ENCODE data around the gene KRTAP13-2. TPM values are rescaled to one million over a fixed set of nuclear protein-coding genes. Genes with fewer than 3 reads are reported as not detected.

KRTAP13-2 gene
- not detected in 2 replicates for total RNA-seq

GRCh38 chr21:30372139-30372770 lies at the start of gene KRTAP13-2:
Gene KRTAP13-2, minus strand, starts transcription at chr21:30372271. Its CDS starts 58 bp downstream, at chr21:30372213.

GRCh38 chr21:30395731-30396130 lies 23.7 kb upstream of the KRTAP13-2 start, which contains the start of gene KRTAP13-1:
Gene KRTAP13-1, plus strand, starts transcription at chr21:30396031. Its CDS starts 56 bp downstream, at chr21:30396087.

GRCh38 chr21:30348506-30348905 lies 23.6 kb downstream of the KRTAP13-2 start, which contains the start of gene KRTAP23-1:
Gene KRTAP23-1, minus strand, starts transcription at chr21:30348606. Its CDS starts 0 bp downstream, at chr21:30348606.

GRCh38 chr21:30337276-30337744 lies 34.8 kb downstream of the KRTAP13-2 start, which contains the start of gene KRTAP27-1:
Gene KRTAP27-1, minus strand, starts transcription at chr21:30337694. Its CDS starts 26 bp downstream, at chr21:30337668.

Other genes starting within 250 kb of the KRTAP13-2 start
- gene CLDN17, start 205.5 kb downstream of the KRTAP13-2 start, total RNA-seq, result not detected in 2 replicates
- not detected in 2 replicates for gene CLDN8, start 156.2 kb downstream of the KRTAP13-2 start, total RNA-seq
- not detected in 2 replicates for gene KRTAP24-1, start 89.3 kb downstream of the KRTAP13-2 start, total RNA-seq
- gene KRTAP25-1, start 82.8 kb downstream of the KRTAP13-2 start, total RNA-seq, result not detected in 2 replicates
- not detected in 2 replicates for gene KRTAP26-1, start 52.0 kb downstream of the KRTAP13-2 start, total RNA-seq
- not detected in 2 replicates for gene KRTAP27-1, start 34.6 kb downstream of the KRTAP13-2 start, total RNA-seq
- not detected in 2 replicates for gene KRTAP23-1, start 23.7 kb downstream of the KRTAP13-2 start, total RNA-seq
- not detected in 2 replicates for gene KRTAP13-1, start 23.8 kb upstream of the KRTAP13-2 start, total RNA-seq
- not detected in 2 replicates for gene KRTAP13-3, start 53.7 kb upstream of the KRTAP13-2 start, total RNA-seq
- not detected in 2 replicates for gene KRTAP13-4, start 57.9 kb upstream of the KRTAP13-2 start, total RNA-seq
- not detected in 2 replicates for gene KRTAP15-1, start 68.0 kb upstream of the KRTAP13-2 start, total RNA-seq
- gene KRTAP19-1, start 108.1 kb upstream of the KRTAP13-2 start, total RNA-seq, result not detected in 2 replicates
- gene KRTAP19-2, start 115.2 kb upstream of the KRTAP13-2 start, total RNA-seq, result not detected in 2 replicates
- not detected in 2 replicates for gene KRTAP19-3, start 119.7 kb upstream of the KRTAP13-2 start, total RNA-seq
- gene KRTAP19-4, start 124.9 kb upstream of the KRTAP13-2 start, total RNA-seq, result not detected in 2 replicates
- gene KRTAP19-5, start 129.9 kb upstream of the KRTAP13-2 start, total RNA-seq, result not detected in 2 replicates
- not detected in 2 replicates for gene KRTAP19-6, start 169.6 kb upstream of the KRTAP13-2 start, total RNA-seq
- gene KRTAP19-7, start 189.0 kb upstream of the KRTAP13-2 start, total RNA-seq, result not detected in 2 replicates
- not detected in 2 replicates for gene KRTAP22-2, start 218.1 kb upstream of the KRTAP13-2 start, total RNA-seq
- gene KRTAP6-3, start 220.2 kb upstream of the KRTAP13-2 start, total RNA-seq, result not detected in 2 replicates
- gene KRTAP6-2, start 226.6 kb upstream of the KRTAP13-2 start, total RNA-seq, result not detected in 2 replicates
- gene KRTAP22-1, start 228.8 kb upstream of the KRTAP13-2 start, total RNA-seq, result not detected in 2 replicates
- not detected in 2 replicates for gene KRTAP6-1, start 241.7 kb upstream of the KRTAP13-2 start, total RNA-seq
- not detected in 2 replicates for gene KRTAP20-1, start 244.2 kb upstream of the KRTAP13-2 start, total RNA-seq
- gene KRTAP20-4, start 248.4 kb upstream of the KRTAP13-2 start, total RNA-seq, result not detected in 2 replicates